ENCODE measurements around the gene ZNF638. TPM values are rescaled to one million over a fixed set of nuclear protein-coding genes. Genes with fewer than 3 reads are reported as not detected.

The ZNF638 gene
- total and polyA plus RNA-seq, 9 of the 15 experiments (the other 6 are each of a cell fraction or from before 2014, with no cell fraction given): 53.3 to 165 (median 98.8) TPM

DNA sequence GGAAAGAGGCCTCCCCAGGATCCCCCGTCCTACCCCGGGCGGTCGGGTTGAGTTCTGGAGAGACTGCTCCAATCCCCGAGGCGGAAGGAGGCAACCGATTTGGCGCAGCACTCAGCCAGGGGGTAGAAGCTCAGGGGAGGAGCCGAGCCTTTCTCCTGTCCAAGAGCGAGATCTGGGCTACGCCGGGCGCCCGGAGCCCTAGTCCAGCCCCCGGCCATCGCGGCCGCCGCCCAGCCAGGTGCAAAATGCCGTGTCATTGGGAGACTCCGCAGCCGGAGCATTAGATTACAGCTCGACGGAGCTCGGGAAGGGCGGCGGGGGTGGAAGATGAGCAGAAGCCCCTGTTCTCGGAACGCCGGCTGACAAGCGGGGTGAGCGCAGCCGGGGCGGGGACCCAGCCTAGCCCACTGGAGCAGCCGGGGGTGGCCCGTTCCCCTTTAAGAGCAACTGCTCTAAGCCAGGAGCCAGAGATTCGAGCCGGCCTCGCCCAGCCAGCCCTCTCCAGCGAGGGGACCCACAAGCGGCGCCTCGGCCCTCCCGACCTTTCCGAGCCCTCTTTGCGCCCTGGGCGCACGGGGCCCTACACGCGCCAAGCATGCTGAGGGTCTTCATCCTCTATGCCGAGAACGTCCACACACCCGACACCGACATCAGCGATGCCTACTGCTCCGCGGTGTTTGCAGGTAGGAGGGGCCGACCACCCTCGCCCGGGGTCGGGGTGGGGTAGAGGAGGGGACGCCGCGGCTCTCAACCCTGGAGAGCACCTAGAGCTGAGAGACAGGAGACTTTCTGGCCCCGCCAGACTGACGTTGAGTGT is 122.0 kb downstream of the ZNF638 start, which contains the start of gene DYSF (continued):
- TF ChIP-seq, protein P1, sequence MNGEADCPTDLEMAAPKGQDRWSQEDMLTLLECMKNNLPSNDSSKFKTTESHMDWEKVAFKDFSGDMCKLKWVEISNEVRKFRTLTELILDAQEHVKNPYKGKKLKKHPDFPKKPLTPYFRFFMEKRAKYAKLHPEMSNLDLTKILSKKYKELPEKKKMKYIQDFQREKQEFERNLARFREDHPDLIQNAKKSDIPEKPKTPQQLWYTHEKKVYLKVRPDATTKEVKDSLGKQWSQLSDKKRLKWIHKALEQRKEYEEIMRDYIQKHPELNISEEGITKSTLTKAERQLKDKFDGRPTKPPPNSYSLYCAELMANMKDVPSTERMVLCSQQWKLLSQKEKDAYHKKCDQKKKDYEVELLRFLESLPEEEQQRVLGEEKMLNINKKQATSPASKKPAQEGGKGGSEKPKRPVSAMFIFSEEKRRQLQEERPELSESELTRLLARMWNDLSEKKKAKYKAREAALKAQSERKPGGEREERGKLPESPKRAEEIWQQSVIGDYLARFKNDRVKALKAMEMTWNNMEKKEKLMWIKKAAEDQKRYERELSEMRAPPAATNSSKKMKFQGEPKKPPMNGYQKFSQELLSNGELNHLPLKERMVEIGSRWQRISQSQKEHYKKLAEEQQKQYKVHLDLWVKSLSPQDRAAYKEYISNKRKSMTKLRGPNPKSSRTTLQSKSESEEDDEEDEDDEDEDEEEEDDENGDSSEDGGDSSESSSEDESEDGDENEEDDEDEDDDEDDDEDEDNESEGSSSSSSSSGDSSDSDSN (IDR thresholded peaks at IDR 0.05; ENCODE audit: borderline replicate concordance in 1 of 2, low read depth in 2 of 2, low read length in 2 of 2): peak; percentile 88 to 97; a peak in 3 of 4 replicates
- TF ChIP-seq YY1 (IDR thresholded peaks at IDR 0.05; ENCODE audit: borderline replicate concordance in 1 of 3, control insufficient read depth in 1 of 3, extremely low read depth in 1 of 3, insufficient read depth in 3 of 3, insufficient read length in 1 of 3, insufficient replicate concordance in 2 of 3, low read depth in 1 of 3, low read length in 2 of 3): peak in 2 of 3 experiments; percentile 72 to 82
- 0 out of 2 replicates have a peak, but pooled peaks have one; percentile 44 for TF ChIP-seq SUPT5H (IDR thresholded peaks at IDR 0.05)
- no peak for TF ChIP-seq ZSCAN29 (IDR thresholded peaks at IDR 0.05)
- TF ChIP-seq, protein P2, sequence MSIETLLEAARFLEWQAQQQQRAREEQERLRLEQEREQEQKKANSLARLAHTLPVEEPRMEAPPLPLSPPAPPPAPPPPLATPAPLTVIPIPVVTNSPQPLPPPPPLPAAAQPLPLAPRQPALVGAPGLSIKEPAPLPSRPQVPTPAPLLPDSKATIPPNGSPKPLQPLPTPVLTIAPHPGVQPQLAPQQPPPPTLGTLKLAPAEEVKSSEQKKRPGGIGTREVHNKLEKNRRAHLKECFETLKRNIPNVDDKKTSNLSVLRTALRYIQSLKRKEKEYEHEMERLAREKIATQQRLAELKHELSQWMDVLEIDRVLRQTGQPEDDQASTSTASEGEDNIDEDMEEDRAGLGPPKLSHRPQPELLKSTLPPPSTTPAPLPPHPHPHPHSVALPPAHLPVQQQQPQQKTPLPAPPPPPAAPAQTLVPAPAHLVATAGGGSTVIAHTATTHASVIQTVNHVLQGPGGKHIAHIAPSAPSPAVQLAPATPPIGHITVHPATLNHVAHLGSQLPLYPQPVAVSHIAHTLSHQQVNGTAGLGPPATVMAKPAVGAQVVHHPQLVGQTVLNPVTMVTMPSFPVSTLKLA (conservative IDR thresholded peaks at IDR 0.05): 0 out of 4 replicates have a peak, but pooled peaks of 1 of the 2 experiments have one; percentile 23
- TF ChIP-seq, protein P3, sequence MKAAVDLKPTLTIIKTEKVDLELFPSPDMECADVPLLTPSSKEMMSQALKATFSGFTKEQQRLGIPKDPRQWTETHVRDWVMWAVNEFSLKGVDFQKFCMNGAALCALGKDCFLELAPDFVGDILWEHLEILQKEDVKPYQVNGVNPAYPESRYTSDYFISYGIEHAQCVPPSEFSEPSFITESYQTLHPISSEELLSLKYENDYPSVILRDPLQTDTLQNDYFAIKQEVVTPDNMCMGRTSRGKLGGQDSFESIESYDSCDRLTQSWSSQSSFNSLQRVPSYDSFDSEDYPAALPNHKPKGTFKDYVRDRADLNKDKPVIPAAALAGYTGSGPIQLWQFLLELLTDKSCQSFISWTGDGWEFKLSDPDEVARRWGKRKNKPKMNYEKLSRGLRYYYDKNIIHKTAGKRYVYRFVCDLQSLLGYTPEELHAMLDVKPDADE (conservative IDR thresholded peaks at IDR 0.05; ENCODE audit: control insufficient read depth, low read depth, low read length): peak; percentile 37; the same call in 1 of the 2 replicates
- TF ChIP-seq, protein P4, sequence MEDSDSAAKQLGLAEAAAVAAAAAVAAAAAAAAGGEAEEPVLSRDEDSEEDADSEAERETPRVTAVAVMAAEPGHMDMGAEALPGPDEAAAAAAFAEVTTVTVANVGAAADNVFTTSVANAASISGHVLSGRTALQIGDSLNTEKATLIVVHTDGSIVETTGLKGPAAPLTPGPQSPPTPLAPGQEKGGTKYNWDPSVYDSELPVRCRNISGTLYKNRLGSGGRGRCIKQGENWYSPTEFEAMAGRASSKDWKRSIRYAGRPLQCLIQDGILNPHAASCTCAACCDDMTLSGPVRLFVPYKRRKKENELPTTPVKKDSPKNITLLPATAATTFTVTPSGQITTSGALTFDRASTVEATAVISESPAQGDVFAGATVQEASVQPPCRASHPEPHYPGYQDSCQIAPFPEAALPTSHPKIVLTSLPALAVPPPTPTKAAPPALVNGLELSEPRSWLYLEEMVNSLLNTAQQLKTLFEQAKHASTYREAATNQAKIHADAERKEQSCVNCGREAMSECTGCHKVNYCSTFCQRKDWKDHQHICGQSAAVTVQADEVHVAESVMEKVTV (CRISPR knock-in tag; IDR thresholded peaks at IDR 0.05): no peak
- 0 out of 2 replicates have a peak, but pooled peaks have one; percentile 38 for TF ChIP-seq SMAD4 (CRISPR knock-in tag; conservative IDR thresholded peaks at IDR 0.05)
- peak; percentile 90 for TF ChIP-seq ZNF316 (IDR thresholded peaks at IDR 0.05)
- TF ChIP-seq, protein P5, sequence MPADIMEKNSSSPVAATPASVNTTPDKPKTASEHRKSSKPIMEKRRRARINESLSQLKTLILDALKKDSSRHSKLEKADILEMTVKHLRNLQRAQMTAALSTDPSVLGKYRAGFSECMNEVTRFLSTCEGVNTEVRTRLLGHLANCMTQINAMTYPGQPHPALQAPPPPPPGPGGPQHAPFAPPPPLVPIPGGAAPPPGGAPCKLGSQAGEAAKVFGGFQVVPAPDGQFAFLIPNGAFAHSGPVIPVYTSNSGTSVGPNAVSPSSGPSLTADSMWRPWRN (IDR thresholded peaks at IDR 0.05; ENCODE audit: low read depth): no peak
- TF ChIP-seq CBX3 (IDR thresholded peaks at IDR 0.05; ENCODE audit: borderline replicate concordance in 1 of 2, low read length in 2 of 2): peak in 1 of 2 experiments; percentile 44; a peak in 1 of 3 replicates
- TF ChIP-seq ZNF232 (CRISPR knock-in tag; IDR thresholded peaks at IDR 0.05): 0 out of 2 replicates have a peak, but pooled peaks have one; percentile 36
- 0 out of 2 replicates have a peak, but pooled peaks have one; percentile 73 for TF ChIP-seq HDAC2 (IDR thresholded peaks at IDR 0.05)
- TF ChIP-seq MED1 (CRISPR knock-in tag; IDR thresholded peaks at IDR 0.05; ENCODE audit: borderline replicate concordance): no peak
- TF ChIP-seq RBFOX2 (IDR thresholded peaks at IDR 0.05; ENCODE audit: low read depth, low read length): peak; percentile 77
- TF ChIP-seq POLR2G (IDR thresholded peaks at IDR 0.05; ENCODE audit: low read depth, low read length): peak; percentile 79
- TF ChIP-seq MXI1 (IDR thresholded peaks at IDR 0.05; ENCODE audit: low read depth, low read length): no peak
- peak; percentile 28; the same call in 1 of the 2 replicates for TF ChIP-seq RNF2 (IDR thresholded peaks at IDR 0.05)
- TF ChIP-seq ZNF253 (CRISPR knock-in tag; conservative IDR thresholded peaks at IDR 0.05): no peak

Measured in K562 (cell line).